B cell (primary cell): Measurements from ENCODE around the gene ENDOV. TPM values are rescaled to one million over a fixed set of nuclear protein-coding genes. Genes with fewer than 3 reads are reported as not detected.

Experiments used
- ATAC-seq: fragments of 200-7000 bp; cut with Tn5 transposase; one replicate; pipeline ENCODE4 v1.10.0; 2021; ENCODE audit warnings: low read depth, mild to moderate bottlenecking, moderate number of reproducible peaks, moderate library complexity
- CTCF ChIA-PET: fragments of 350-600 bp; sonication (Branson Sonifier 250); formaldehyde crosslinking; loops from one replicate; lab custom pipeline; 2021; ENCODE audit warnings: antibody characterized with exemption, inconsistent platforms; lab: Charles Lee
- POLR2A ChIA-PET: fragments of 350-600 bp; sonication (Branson Sonifier 250); formaldehyde crosslinking; loops from one replicate; lab custom pipeline; 2021; ENCODE audit warnings: antibody characterized with exemption; lab: Charles Lee
- DNase-seq: peaks from one replicate; pipeline ENCODE4 v3.0.0; 2013
- H2AFZ ChIP-seq: 2 replicates; pipeline ENCODE4 v1.6.1; 2012; ENCODE audit warnings: mild to moderate bottlenecking, low read depth, low read length; ENCODE audit not compliant: insufficient read depth, poor library complexity, severe bottlenecking
- H3K27ac ChIP-seq, 2 donors: 1 replicate in 1 of 2; 2 replicates in 1 of 2; pipeline ENCODE4 v1.5.1; 2012 to 2013; ENCODE audit warnings: low read length in 2 of 2, mild to moderate bottlenecking in 2 of 2, moderate library complexity in 1 of 2
- H3K27me3 ChIP-seq, 4 experiments: fragments of 200-600 bp in 1 of 4; sonication (generic) in 1 of 4; replicated peaks in 1 of 4; 1 replicate in 2 of 4; 2 replicates in 2 of 4; pipeline versions ENCODE4 v1.6.1 to v1.7.0; 2013 to 2016; ENCODE audit warnings: low read length in 3 of 4, mild to moderate bottlenecking in 2 of 4, mixed read lengths in 1 of 4, moderate library complexity in 1 of 4; ENCODE audit not compliant: insufficient read depth in 4 of 4, control insufficient read depth in 3 of 4; ENCODE audit errors: control extremely low read depth in 1 of 4
- H3K36me3 ChIP-seq, 2 experiments: replicated peaks in 1 of 2; 1 replicate in 1 of 2; 2 replicates in 1 of 2; pipeline versions ENCODE4 v1.6.1 to v1.7.1; 2013; ENCODE audit warnings: low read length in 1 of 2; ENCODE audit not compliant: insufficient read depth in 2 of 2, control insufficient read depth in 1 of 2; ENCODE audit errors: control extremely low read depth in 1 of 2, extremely low read depth in 1 of 2
- H3K4me1 ChIP-seq, 2 donors: fragments of 200-600 bp in 1 of 2; sonication (generic) in 1 of 2; 1 replicate in 1 of 2; 2 replicates in 1 of 2; pipeline versions ENCODE4 v1.5.1 to v1.6.1; 2013 to 2017; ENCODE audit warnings: low read length in 2 of 2; ENCODE audit not compliant: control insufficient read depth in 2 of 2, insufficient read depth in 2 of 2
- H3K4me2 ChIP-seq: replicated peaks from 2 replicates; pipeline ENCODE3; 2012; ENCODE audit warnings: mild to moderate bottlenecking, low read depth, low read length; ENCODE audit not compliant: poor library complexity, severe bottlenecking
- H3K4me3 ChIP-seq, 5 experiments: fragments of 200-600 bp in 1 of 5; sonication (generic) in 1 of 5; 1 replicate in 3 of 5; 2 replicates in 2 of 5; pipeline versions ENCODE4 v1.5.1 to v1.7.0; 2011 to 2016; ENCODE audit warnings: low read length in 4 of 5, mild to moderate bottlenecking in 4 of 5, low read depth in 2 of 5, control low read depth in 1 of 5, moderate library complexity in 1 of 5; ENCODE audit not compliant: insufficient read depth in 1 of 5; ENCODE audit errors: control extremely low read depth in 1 of 5, extremely low read depth in 1 of 5
- H3K79me2 ChIP-seq: fragments of 200-600 bp; sonication (generic); one replicate; pipeline ENCODE4 v1.6.0; 2016; ENCODE audit warnings: low read length; ENCODE audit not compliant: control insufficient read depth, insufficient read depth
- H3K9ac ChIP-seq: fragments of 200-600 bp; sonication (generic); 2 replicates; pipeline ENCODE4 v1.6.1; 2017; ENCODE audit warnings: mild to moderate bottlenecking, low read length, moderate library complexity
- H3K9me3 ChIP-seq, 3 donors: one replicate each; pipeline versions ENCODE4 v1.6.1 to v1.7.1; 2013; ENCODE audit warnings: low read length in 2 of 3; ENCODE audit not compliant: control insufficient read depth in 2 of 3, insufficient read depth in 1 of 3; ENCODE audit errors: control extremely low read depth in 1 of 3
- H4K20me1 ChIP-seq: 2 replicates; pipeline ENCODE4 v1.6.0; 2012; ENCODE audit warnings: mild to moderate bottlenecking, low read length; ENCODE audit not compliant: insufficient read depth, control insufficient read depth, poor library complexity, severe bottlenecking
- H3K27ac Mint-ChIP-seq: one replicate; pipeline ENCODE4 v1.8.0; 2021; ENCODE audit warnings: mixed read lengths
- H3K27me3 Mint-ChIP-seq: one replicate; pipeline ENCODE4 v1.8.0; 2021; ENCODE audit warnings: mixed read lengths
- H3K4me1 Mint-ChIP-seq: one replicate; pipeline ENCODE4 v1.8.0; 2021; ENCODE audit warnings: mixed read lengths
- H3K4me3 Mint-ChIP-seq: one replicate; pipeline ENCODE4 v1.8.0; 2021; ENCODE audit warnings: mixed read lengths
- H3K9me3 Mint-ChIP-seq: one replicate; pipeline ENCODE4 v1.8.0; 2022; ENCODE audit warnings: mixed read lengths; ENCODE audit not compliant: insufficient read depth
- CTCF ChIP-seq: fragments of 200-600 bp; IDR thresholded peaks from one replicate; pipeline ENCODE4 v1.8.0; 2022; ENCODE audit warnings: antibody characterized with exemption, mild to moderate bottlenecking
- EZH2 ChIP-seq: IDR thresholded peaks from 2 replicates; pipeline ENCODE4 v1.6.1; 2012; ENCODE audit warnings: borderline replicate concordance, low read depth, mild to moderate bottlenecking, moderate library complexity, low read length; ENCODE audit not compliant: insufficient read depth, poor library complexity, severe bottlenecking
- WGBS: methylation state at CpG from one replicate; pipeline ENCODE4 v1.1.5; 2013; ENCODE audit warnings: missing lambda C conversion rate; ENCODE audit not compliant: insufficient coverage; 5-methylcytosine and 5-hydroxymethylcytosine counted together
- intact Hi-C: fragments of 100-400 bp; cut with micrococcal nuclease; formaldehyde crosslinking; loops from one replicate; pipeline ENCODE4 v1.10.0; 2022
- polyA plus RNA-seq: library from polyadenylated mRNA; depleted of rRNA; stranded (reverse); fragments of >200 nt; gene quantifications from 2 replicates; pipeline ENCODE4 v1.2.3, GENCODE V29; 2012
- total RNA-seq, 2 donors: library from RNA; stranded (reverse); fragments of 120-200 nt in 1 of 2; gene quantifications; 1 replicate in 1 of 2; 2 replicates in 1 of 2; pipeline versions ENCODE4 v1.2.3 to v1.2.4, GENCODE V29; 2013 to 2022

ENDOV gene
- total and polyA plus RNA-seq, 2 donors (not counting 1 experiment from before 2014, with no cell fraction given) = 25.3 to 49.5 TPM

- Histone ChIP-seq H3K9me3 (no peaks in the 10 kb centered on the region), H2AFZ (no peak overlapping the region), H4K20me1 (no peaks in the 10 kb centered on the region), H3K4me2 (no peak overlapping the region), H3K4me3 (no peak overlapping the region), H3K4me1 (no peaks in the 10 kb centered on the region), H3K36me3 (peaks cover 9 to 98% of the 10 kb centered on the region in 2 experiments), H3K9ac (no peak overlapping the region), H3K27me3 (no peaks in the 10 kb centered on the region), H3K27ac (no peak overlapping the region), H3K79me2 (no peaks in the 10 kb centered on the region)
- WGBS = 96% methylated on average over 22 of the region's 22 CpGs
- H3K9me3 Mint-ChIP-seq = no peaks in the 10 kb centered on the region
- ChIA-PET POLR2A (no interaction called here), CTCF (interaction anchor here (0.6 kb wide), 1 partner anchor 21 kb away, joined by 3 read pairs; no protein-coding TSS in a partner anchor)
- intact Hi-C loops = no loop called here
- H3K27ac Mint-ChIP-seq = no peak overlapping the region
- no peak overlapping the region for H3K4me3 Mint-ChIP-seq
- TF ChIP-seq CTCF = no peak
- TF ChIP-seq EZH2 = no peak
- no peaks in the 10 kb centered on the region for H3K27me3 Mint-ChIP-seq
- ATAC-seq (no peak), DNase-seq (no peak)
- no peaks in the 10 kb centered on the region for H3K4me1 Mint-ChIP-seq
Observed at GRCh38 chr17:80374039-80374731, 40.8 kb upstream of the ENDOV start.

GRCh38 chr17:80374732-80375585 lies 40.0 kb upstream of the ENDOV start:
- no peak overlapping the region for H3K9ac ChIP-seq
- no peaks in the 10 kb centered on the region for H3K9me3 ChIP-seq
- no peaks in the 10 kb centered on the region for H3K79me2 ChIP-seq
- DNase-seq (no peak), ATAC-seq (no peak)
- no peak overlapping the region for H3K27ac ChIP-seq
- H4K20me1 ChIP-seq = no peaks in the 10 kb centered on the region
- intact Hi-C loops = no loop called here
- Mint-ChIP-seq H3K27ac (no peak overlapping the region), H3K9me3 (no peaks in the 10 kb centered on the region), H3K4me3 (no peak overlapping the region), H3K27me3 (no peaks in the 10 kb centered on the region), H3K4me1 (no peaks in the 10 kb centered on the region)
- H2AFZ ChIP-seq = no peak overlapping the region
- ChIA-PET CTCF (no interaction called here), POLR2A (no interaction called here)
- H3K27me3 ChIP-seq = no peaks in the 10 kb centered on the region
- TF ChIP-seq CTCF (no peak), EZH2 (no peak)
- H3K4me3 ChIP-seq = no peak overlapping the region
- H3K4me2 ChIP-seq = no peak overlapping the region
- 93% methylated on average over 13 of the region's 14 CpGs for WGBS
- peaks cover 7 to 98% of the 10 kb centered on the region in 2 experiments for H3K36me3 ChIP-seq
- no peaks in the 10 kb centered on the region for H3K4me1 ChIP-seq
